ENCODE data around the gene DNASE1. TPM values are rescaled to one million over a fixed set of nuclear protein-coding genes. Genes with fewer than 3 reads are reported as not detected.
"Not testable (repeated sequence)": the region's sequence is repeated elsewhere in the genome, so short reads cannot be mapped to it uniquely, and the experiment has no call there.

Gene DNASE1, protein sequence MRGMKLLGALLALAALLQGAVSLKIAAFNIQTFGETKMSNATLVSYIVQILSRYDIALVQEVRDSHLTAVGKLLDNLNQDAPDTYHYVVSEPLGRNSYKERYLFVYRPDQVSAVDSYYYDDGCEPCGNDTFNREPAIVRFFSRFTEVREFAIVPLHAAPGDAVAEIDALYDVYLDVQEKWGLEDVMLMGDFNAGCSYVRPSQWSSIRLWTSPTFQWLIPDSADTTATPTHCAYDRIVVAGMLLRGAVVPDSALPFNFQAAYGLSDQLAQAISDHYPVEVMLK
- polyA plus RNA-seq, result 1 to 10 TPM; 3.3 to 6.0 (median 4.7) TPM

DNA sequence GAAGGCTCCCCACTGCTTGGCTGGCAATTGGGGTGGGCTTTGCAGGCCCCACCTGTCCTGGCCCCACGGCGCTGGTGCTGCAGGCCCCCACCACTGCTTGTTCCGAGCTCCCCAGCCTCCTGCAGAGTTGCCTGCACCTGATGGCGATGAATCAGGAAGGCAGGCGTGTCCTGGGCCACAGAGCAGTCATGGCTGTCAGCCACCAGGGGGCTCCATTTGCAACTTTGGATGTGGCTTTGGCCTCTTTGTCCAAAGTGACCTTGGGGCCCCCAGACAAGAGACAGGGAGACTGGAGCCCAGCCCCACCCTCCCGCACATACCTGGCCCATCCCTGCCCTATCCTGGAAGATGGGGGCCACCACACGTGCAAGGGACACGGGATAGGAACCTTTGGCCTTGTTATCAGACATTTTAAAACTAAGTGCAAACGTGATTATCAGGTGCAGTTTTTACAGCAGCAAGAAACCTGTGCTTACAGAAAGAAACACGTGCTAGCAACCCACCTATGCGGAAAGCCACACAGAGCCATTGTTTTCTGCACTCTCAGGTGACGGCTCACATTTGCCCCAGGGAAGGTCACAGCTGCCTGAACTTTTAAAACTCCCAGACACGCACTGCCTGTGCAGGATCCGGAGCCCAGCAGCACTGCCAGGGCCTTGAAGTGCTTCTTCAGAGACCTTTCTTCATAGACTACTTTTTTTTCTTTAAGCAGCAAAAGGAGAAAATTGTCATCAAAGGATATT is at the start of gene DNASE1:
Gene DNASE1 (plus strand): TSS at position 443 of the 743 bp plus-strand sequence. CDS start 683 bp downstream, outside the sequence.
- WGBS, 3 donors, result 34 to 75% (median 67%) methylated on average over 14 of the region's 14 CpGs
- H3K27ac ChIP-seq (ENCODE audit: low read depth, low read length), result no peak within 1 kb of the TSS

DNA sequence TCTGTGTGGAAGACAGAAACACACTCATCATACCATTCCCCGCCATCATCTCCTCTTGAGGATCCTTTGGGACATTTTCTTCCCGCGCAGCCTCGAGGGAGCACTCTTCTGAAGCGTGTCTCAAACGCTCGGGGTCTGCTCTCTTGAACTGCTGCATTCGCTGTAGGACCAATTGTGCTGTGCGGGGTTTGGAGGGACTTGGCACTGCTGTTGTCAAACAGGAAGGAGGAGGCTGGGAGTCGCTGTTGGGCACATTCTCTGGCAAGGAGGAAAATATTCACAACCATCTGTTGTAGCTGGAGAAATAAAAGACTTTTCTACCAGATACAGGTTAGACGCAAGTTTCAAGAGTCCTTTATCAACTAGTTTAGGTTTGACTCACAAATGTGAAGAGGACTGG is 48.0 kb upstream of the DNASE1 start:
- 82 to 89% (median 85%) methylated on average over 11 of the region's 11 CpGs for WGBS, 3 donors
- no peak overlapping the region for H3K27ac ChIP-seq (ENCODE audit: low read depth, low read length)

- 81 to 94% (median 85%) methylated on average over 7 of the region's 7 CpGs for WGBS, 3 donors
- no peak overlapping the region for H3K27ac ChIP-seq (ENCODE audit: low read depth, low read length)
Measured at GRCh38 chr16:3607161-3607560, 47.3 kb upstream of the DNASE1 start.

- WGBS, 3 donors, result 85 to 91% (median 87%) methylated on average over 2 of the region's 2 CpGs
- no peak overlapping the region for H3K27ac ChIP-seq (ENCODE audit: low read depth, low read length)
Measured at GRCh38 chr16:3607634-3608033, 46.9 kb upstream of the DNASE1 start.

GRCh38 chr16:3608069-3608468 is 46.4 kb upstream of the DNASE1 start:
- no peak overlapping the region for H3K27ac ChIP-seq (ENCODE audit: low read depth, low read length)
- 80 to 95% (median 91%) methylated on average over 5 of the region's 5 CpGs for WGBS, 3 donors

DNA sequence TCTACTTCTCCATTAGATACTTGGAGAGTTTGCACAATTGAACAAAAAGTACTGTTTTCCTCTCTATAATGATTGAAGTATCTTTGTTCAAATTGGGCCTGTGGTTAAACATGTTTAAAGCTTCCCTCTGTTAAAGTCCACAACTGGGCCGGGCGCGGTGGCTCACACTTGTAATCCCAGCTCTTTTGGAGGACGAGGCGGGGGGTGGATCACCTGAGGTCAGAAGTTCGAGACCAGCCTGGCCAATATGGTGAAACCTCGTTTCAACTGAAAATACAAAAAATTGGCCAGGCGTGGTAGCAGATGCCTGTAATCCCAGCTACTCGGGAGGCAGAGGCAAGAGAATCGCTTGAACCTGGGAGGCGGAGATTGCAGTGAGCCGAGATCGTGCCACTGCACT is 45.5 kb upstream of the DNASE1 start:
- not testable (repeated sequence) for H3K27ac ChIP-seq (ENCODE audit: low read depth, low read length)
- 93 to 96% (median 95%) methylated on average over 13 of the region's 13 CpGs for WGBS, 3 donors

DNA sequence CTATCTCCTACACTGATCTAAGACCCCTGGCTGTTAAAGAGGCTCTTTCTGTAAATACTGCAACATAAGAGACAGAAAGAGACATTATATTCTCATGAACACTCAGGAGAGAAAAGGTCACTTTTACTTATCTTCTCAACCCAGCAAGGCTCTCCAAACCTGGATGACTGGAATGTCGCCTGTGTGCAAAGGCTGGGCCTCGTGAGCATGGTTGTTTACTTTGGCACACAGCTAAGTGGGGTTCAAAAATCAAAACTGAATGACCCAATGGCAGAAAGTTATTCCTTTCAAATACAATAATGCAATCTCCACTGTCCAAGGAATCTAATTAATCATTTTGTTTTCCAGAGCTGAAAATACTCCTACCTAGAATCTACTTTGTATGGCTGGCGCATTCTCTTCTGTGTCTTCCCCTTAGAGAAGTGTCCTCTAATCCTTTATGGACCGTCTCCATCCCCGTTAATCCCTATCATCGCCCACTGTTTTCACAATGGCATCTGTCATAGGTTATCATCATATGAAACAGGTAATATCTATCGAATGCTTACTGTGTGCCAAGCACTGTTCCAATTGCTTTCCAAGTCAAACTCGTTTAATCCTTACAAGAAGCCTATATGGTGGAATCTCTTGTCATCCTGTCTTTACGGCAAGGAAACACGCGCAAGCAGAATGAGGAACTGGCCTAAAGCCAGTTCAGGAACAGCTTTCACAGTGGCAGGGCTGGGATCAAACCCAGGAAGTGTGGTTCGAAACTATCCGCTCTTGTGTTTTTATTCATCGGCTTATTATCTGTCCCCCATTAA is 44.4 kb upstream of the DNASE1 start:
- WGBS, 3 donors, result 48 to 56% (median 52%) methylated on average over 14 of the region's 14 CpGs
- H3K27ac ChIP-seq (ENCODE audit: low read depth, low read length), result no peak overlapping the region

- 0 to 4% (median 2%) methylated on average over 10 of the region's 10 CpGs for WGBS, 3 donors
- no peak overlapping the region for H3K27ac ChIP-seq (ENCODE audit: low read depth, low read length)
Measured at GRCh38 chr16:3610698-3611145, 43.8 kb upstream of the DNASE1 start.

- WGBS, 3 donors, result 0 to 1% (median 1%) methylated on average over 50 to 86 of the region's 86 CpGs
- H3K27ac ChIP-seq (ENCODE audit: low read depth, low read length), result no peak within 1 kb of the TSS
Measured at GRCh38 chr16:3611146-3611975, 43.1 kb upstream of the DNASE1 start, which contains the start of gene SLX4. SLX4 (minus strand) TSS chr16:3611606; CDS start chr16:3608964, 2,642 bp downstream.

DNA sequence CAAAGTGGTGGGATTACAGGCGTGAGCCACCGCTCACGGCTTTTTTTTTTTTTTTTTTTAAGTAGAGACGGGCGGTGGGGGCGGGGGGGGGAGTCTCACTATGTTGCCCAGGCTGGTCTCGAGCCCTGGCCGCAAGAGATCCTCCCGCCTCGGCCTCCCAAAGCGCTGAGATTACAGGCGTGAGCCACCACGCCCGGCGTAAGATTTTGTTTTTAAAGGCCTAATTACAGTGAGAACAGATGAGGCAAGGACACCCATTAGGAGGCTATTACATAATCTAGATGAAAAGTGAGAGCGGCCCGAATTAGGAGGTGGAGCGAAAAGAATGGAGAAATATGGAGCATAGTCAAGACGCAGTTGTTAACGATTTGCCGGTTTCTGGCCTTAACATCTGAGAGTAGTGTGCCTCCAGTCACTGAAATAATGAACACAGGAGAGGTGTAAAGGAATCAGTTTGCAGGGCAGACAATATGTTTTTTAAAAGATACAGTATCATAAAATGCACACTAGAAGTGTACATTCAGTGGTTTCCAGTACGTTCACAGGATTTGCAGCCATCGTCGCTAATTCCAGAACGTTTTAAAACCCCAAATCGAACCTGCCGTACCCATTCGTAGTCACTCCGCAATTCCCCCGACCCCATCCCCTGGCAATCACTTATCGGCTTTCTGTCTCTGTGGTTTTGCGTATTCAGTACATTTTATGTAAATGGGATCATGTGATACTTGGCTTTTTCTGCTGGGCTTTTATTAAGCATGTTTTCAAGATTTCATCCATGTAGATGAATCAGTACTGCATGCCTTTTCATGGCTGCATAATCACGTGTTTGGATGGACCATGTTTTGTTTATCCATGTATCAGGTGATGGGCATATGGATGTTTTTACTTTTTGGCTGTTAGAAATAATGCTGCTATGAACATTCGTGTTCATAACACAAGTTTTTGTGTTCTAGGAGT is 41.7 kb upstream of the DNASE1 start:
- H3K27ac ChIP-seq (ENCODE audit: low read depth, low read length), result no peak overlapping the region
- 72 to 80% (median 76%) methylated on average over 32 to 34 of the region's 34 CpGs for whole genome bisulfite sequencing, 3 donors

DNA sequence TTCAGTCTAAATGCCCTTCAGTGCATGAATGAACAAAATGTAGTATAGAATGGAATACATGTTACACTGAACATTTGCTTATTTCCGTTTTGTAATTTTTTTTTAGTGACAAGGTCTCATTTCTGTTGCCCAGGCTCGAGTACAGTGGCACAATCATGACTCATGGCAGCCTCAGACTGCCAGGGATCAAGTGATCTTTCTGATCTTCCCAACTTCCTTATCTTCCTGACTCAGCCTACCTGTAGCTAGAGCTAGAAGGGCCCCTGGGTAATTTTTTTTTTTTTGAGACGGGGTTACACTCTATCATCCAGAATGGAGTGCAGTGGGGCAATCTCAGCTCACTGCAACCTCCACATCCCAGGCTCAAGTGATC is 35.7 kb upstream of the DNASE1 start:
- 64 to 87% (median 64%) methylated on average over 3 of the region's 3 CpGs for WGBS, 3 donors
- no peak overlapping the region for H3K27ac ChIP-seq (ENCODE audit: low read depth, low read length)

DNA sequence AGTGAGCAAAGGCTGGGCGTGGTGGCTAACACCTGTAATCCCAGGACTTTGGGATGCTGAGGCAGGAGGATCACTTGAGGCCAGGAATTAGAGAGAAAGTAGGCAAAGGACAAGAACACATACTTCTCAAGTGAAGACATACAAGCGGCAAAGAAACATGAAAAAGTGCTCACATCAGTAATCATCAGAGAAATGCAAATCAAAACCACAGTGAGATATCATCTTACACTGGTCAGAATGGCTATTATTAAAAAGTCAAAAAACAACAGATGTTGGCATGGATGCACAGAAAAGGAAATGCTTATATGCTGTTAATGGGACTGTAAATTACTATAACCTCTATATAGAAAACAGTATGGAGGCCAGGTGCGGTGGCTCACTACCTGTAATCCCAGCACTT is 30.8 kb upstream of the DNASE1 start:
- no peak overlapping the region for H3K27ac ChIP-seq (ENCODE audit: low read depth, low read length)
- WGBS, 3 donors, result 92 to 94% (median 93%) methylated on average over 3 of the region's 3 CpGs

GRCh38 chr16:3625331-3625730 is 29.2 kb upstream of the DNASE1 start:
- H3K27ac ChIP-seq (ENCODE audit: low read depth, low read length), result no peak overlapping the region
- WGBS, 3 donors, result 86 to 95% (median 93%) methylated on average over 5 of the region's 5 CpGs

- H3K27ac ChIP-seq (ENCODE audit: low read depth, low read length), result no peak overlapping the region
- WGBS, 3 donors, result 75 to 85% (median 81%) methylated on average over 4 of the region's 4 CpGs
Measured at GRCh38 chr16:3625911-3626732, 28.4 kb upstream of the DNASE1 start.

GRCh38 chr16:3637371-3637923 is 17.0 kb upstream of the DNASE1 start:
- H3K27ac ChIP-seq (ENCODE audit: low read depth, low read length), result no peak overlapping the region
- 59 to 69% (median 69%) methylated on average over 3 of the region's 3 CpGs for WGBS, 3 donors
